K562 (cell line): Measurements from ENCODE around the gene PPIL6.

Experiments
- EZH2 ChIP-seq: IDR thresholded peaks from 2 replicates; pipeline ENCODE4 v1.6.1; 2012; ENCODE audit warnings: low read depth, mild to moderate bottlenecking, inconsistent platforms, low read length, borderline replicate concordance
- JUND ChIP-seq, 2 experiments: IDR thresholded peaks; 2 replicates in 1 of 2; 3 replicates in 1 of 2; pipeline ENCODE4 v1.6.1; 2011; ENCODE audit warnings: borderline replicate concordance in 2 of 2, low read depth in 2 of 2, low read length in 2 of 2, improper control_type of control experiment in 1 of 2, missing biosample characterization in 1 of 2, missing genetic modification characterization in 1 of 2, missing genetic modification reagents in 1 of 2
- POLR2A ChIP-seq: fragments of 450-650 bp; conservative IDR thresholded peaks from 2 replicates; pipeline ENCODE4 v1.6.1; 2016

DNA sequence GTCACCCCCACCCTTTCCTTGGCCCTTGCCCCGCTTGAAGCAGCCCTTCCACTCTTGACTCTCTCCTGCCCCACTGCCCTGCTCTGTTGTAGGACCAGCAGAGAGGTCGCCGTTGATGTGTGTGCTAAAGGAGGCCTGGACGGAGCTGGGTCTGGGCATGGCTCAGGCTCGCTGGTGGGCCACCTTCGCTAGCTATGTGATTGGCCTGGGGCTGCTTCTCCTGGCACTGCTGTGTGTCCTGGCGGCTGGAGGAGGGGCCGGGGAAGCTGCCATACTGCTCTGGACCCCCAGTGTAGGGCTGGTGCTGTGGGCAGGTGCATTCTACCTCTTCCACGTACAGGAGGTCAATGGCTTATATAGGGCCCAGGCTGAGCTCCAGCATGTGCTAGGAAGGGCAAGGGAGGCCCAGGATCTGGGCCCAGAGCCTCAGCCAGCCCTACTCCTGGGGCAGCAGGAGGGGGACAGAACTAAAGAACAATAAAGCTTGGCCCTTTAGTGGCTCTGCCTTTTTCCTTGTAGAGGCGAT lies 3.1 kb upstream of the PPIL6 start:
- TF ChIP-seq EZH2, result no peak
- no peak for TF ChIP-seq JUND (IDR thresholded peaks at IDR 0.05; ENCODE audit: borderline replicate concordance, low read depth, low read length)
- no peak for TF ChIP-seq JUND (tag; IDR thresholded peaks at IDR 0.05; ENCODE audit: borderline replicate concordance, low read depth, low read length)
- TF ChIP-seq POLR2A, result no peak
